Measurements from ENCODE around the gene TMOD2.

DNA sequence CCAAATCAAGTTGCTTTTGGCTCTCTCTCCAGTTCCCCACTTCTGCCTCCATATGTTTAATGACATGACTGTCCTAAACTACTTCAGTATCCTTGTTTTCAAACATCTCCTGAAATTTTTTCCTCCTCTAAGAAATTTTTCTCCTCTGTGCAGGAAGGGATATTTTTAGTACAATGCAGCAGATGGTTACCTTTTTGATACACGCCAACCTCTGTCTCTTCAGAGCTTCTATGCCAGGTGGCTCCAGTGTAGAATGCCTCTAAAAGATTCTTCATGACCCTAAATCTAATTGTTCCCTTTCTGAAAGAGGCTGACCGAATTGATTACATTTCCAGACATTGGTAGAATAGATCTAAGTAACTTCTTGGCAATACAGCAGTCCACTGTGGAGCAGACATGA is 111.7 kb downstream of the TMOD2 start:
- no peak for TF ChIP-seq POLR2A (IDR thresholded peaks at IDR 0.05)
- TF ChIP-seq, protein P1, sequence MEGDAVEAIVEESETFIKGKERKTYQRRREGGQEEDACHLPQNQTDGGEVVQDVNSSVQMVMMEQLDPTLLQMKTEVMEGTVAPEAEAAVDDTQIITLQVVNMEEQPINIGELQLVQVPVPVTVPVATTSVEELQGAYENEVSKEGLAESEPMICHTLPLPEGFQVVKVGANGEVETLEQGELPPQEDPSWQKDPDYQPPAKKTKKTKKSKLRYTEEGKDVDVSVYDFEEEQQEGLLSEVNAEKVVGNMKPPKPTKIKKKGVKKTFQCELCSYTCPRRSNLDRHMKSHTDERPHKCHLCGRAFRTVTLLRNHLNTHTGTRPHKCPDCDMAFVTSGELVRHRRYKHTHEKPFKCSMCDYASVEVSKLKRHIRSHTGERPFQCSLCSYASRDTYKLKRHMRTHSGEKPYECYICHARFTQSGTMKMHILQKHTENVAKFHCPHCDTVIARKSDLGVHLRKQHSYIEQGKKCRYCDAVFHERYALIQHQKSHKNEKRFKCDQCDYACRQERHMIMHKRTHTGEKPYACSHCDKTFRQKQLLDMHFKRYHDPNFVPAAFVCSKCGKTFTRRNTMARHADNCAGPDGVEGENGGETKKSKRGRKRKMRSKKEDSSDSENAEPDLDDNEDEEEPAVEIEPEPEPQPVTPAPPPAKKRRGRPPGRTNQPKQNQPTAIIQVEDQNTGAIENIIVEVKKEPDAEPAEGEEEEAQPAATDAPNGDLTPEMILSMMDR (IDR thresholded peaks at IDR 0.05), result no peak

All from thyroid gland (tissue), 4 donors.